ENCODE measurements around the gene KISS1R.

KISS1R gene

DNA sequence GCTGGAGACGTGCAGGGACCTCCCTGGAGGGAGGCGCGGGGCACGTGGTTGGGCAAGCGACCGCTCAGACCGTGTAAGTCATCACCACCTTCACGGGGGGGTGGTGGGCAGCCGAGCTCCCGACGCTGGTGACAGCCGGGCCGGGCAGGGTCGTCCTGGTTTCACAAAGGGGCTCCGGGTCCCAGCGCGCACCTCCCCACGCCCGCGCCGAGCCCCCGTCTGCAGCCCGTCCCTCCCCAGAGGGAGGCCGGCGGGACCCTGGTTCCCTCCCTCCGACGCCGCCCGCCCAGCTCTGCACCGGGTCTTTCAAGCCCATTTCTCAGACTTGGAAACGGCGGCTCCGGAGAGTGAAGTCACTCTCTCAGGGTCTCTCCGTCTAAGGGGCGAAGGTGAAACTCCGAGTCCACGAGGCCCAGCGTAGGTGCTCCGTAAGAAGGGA lies 8.0 kb downstream of the KISS1R start:
- DNase-seq, result no peak

DNA sequence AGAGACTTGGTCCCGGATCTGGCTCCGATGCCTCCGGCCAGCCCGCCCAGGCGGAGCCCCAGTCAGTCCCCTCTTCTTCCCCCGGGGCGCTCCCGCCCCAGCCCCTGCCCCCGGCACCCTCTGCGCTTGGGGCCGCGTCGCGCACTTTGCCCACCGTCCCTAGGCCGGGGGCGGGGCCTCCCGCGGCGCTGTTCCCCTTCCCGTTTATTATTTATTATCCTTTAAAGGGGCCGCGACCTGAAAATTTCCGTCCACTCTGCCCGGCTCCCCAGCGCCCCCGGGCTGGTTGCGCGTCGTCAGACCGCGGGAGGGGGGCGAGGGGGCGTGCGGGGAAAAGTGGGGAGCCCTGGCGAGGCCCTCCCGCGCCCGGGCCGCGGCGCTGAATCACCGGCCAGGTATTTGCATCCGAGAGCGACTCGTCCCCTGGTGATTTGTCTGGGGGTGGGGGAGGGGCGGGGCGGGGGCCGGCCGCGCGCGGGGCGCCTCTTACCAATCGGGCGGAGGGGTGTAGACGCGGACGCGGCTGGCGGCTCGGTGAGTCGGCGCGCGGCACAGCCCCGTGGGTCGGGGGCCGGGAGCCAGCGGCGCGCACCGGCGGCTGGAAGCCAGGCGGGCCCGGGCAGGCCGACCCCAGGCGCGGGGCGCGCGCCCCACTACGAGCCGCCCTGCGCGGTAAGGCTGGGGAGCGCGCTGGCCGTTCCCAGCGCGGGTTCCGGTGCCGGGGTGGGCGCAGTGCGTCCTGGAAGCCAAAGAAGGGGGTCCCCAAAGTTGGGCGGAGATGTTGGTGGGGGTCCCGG lies 8.6 kb downstream of the KISS1R start, which contains the start of gene ARID3A:
Gene ARID3A, plus strand, starts transcription at position 510 of the 797 bp plus-strand sequence. CDS start 3,494 bp downstream, outside the sequence.
- peak; percentile 59 for DNase-seq

DNA sequence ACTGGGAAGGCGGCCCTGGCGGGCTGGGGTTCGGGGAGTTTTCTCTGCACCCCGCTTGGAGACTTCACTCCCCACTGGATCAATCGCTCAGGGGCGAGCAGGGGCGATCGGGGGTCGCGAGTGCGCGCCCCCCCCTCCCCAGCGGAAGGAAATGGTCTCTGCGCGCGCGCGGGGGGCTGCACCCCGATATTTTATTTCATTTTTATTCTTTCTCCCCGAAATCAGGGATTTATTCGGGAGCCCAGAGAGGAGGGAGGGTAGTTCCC lies 9.1 kb downstream of the KISS1R start:
- no peak for DNase-seq

DNA sequence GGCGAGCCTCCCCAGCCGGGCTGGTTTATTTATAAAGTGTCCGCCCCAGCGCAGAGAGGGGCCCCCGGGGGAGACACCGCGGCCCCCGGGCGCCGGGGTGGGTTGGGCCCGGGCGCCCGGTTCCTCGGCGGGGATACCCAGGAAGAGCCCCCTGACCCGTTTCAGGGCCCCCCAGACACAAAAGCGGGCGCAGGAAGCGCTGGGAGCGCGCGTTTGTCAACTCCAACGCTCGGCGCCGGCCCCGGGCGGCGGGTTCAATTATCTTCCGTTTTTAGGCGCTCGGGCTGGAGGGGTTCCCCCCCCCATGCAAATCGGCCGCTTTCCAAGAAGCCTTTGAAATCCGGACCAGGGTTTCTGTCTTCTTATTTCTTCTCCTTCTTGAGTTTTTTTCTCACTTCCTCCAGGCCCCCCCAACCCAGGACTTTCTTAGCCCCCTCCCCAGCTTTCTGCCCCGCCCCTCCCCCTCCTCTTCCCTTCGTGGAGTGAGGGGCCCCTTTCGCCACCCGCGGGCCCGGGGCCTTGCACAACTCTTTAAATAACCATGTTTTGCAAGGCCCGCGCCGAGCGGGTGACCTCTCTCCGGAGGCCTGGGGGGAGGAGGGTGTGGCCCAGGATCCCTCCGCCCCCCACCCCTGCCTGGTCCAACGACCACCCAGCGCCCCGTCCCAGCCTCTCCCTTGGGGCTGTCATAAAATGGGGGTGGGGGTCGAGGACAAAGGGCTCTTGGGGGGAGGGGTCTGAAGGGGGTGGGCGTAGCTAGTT lies 9.6 kb downstream of the KISS1R start:
- DNase-seq, result no peak

DNA sequence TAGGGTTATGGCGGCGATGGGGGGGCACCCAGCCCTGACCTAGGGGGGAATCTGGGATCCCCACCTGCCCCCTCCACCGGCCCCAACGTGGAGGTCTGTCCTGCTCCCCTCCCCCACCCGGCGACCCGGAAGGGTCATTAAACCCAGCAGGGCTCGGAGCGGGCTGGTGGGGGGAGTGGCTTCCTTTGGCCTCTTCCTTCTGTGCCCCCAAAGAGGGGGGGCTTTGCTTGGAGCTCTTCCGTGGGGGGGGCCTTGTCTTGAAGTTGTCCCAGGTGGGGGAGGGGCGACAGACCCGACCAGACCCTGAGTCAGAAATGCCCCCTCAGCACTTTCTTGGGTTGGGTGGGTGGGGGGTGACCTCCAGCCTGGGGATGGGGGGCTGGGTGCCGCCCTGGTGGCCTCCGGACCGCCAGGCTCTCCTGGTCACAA lies 10.2 kb downstream of the KISS1R start:
- DNase-seq, result no peak

DNA sequence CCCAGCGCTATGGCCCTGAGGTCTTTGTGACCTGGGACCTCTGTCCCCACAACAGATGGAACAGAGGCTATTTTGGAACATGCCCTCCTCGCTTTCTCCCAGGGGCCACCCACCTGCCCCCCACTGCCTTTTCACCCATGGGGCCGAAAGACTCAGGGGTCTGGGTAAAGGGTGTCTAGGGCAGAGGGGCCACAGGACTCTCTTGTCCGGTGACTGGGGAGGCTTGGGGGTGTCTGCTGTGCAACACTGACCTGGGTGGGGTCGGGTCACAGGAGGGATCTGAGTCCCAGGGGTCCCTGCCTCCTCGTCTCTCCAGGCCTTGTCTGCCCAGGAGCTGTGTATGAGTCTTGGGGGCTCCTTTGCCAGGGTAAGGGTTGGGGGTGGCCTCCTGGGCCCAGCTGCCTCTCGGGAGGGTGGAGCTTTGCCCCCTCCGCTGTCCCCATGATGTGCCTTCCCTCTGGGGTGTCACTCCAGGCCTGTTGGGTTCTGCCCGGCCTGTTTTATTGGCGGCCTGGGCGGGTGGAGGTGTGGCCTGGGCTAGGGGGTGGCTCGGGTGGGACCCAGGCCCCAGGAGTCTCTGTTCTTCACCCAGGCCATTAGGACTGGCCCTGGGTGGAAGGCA lies 10.8 kb downstream of the KISS1R start:
- DNase-seq, result no peak

DNA sequence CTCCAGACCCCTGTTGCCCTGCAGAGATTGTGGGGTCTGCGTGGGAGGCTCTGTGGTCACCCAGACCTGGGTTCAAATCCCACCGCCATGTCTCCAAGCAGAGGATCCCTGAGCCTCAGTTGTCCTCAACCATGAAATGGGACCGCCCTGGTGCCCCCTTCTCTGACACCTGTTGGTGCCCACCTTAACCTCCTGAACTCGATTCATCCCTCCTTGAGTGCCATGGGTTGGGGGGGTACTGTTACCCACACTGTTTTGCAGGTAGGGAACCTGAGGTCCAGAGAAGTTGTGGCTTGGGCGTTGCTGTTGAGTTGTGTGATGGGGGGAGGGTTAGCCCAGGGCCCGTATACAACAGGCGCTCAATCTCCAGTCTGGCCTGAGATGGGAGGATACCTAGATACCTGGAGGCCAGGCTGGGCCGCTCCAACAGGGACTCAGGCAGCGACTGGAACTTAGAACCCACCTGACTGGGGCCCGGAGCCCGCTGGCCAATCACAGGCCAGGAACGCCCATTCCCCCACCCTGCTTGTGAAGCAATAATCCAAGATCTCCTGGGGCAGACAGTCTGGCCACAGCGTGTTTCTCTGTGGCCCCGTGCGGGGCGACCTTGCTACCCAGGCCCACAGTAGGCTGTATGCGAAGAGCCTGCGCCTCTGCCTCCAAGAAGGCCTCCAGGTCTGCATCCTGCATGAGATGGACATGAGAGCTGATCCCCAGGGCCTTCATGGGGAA lies 11.5 kb downstream of the KISS1R start:
- no peak for DNase-seq

DNA sequence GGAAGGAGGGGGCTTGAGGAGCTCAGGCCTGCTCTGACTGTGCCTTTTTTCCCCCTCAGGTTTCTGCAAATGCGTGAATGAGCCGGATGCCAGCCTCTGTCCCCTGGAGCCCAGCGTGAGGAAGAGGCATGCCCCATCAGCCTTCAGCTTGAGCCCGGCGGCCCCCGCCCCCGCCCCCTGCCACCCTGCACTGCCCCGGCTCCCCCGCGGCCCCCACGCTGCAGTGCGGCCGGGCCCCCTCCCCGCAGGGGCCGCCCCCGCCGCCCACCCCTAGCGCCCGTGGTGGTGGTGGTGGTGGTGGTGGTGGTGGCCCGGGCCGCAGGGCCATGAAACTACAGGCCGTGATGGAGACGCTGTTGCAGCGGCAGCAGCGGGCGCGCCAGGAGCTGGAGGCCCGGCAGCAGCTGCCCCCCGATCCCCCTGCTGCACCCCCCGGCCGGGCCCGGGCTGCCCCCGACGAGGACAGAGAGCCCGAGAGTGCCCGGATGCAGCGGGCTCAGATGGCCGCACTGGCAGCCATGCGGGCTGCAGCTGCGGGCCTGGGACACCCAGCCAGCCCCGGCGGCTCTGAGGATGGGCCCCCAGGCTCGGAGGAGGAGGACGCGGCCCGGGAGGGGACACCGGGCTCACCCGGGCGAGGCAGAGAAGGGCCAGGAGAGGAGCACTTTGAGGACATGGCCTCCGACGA lies 12.2 kb downstream of the KISS1R start:
- DNase-seq, result no peak

DNA sequence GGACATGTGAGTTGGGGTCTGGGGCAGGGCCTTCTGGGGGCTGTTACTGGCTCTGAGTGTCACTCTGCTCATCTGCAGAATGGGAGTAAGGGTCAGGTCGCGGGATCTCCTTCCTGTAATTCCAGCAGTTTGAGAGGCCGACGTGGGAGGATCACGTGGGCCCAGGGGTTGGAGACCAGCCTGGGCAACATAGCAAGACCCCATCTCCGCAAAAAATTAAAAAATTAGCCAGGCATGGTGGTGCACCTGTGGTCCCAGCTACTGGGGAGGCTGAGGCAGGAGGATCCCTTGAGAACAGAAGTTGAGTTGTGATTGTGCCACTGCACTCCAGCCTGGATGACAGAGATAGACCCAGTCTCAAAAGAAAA lies 12.7 kb downstream of the KISS1R start:
- no peak for DNase-seq

DNA sequence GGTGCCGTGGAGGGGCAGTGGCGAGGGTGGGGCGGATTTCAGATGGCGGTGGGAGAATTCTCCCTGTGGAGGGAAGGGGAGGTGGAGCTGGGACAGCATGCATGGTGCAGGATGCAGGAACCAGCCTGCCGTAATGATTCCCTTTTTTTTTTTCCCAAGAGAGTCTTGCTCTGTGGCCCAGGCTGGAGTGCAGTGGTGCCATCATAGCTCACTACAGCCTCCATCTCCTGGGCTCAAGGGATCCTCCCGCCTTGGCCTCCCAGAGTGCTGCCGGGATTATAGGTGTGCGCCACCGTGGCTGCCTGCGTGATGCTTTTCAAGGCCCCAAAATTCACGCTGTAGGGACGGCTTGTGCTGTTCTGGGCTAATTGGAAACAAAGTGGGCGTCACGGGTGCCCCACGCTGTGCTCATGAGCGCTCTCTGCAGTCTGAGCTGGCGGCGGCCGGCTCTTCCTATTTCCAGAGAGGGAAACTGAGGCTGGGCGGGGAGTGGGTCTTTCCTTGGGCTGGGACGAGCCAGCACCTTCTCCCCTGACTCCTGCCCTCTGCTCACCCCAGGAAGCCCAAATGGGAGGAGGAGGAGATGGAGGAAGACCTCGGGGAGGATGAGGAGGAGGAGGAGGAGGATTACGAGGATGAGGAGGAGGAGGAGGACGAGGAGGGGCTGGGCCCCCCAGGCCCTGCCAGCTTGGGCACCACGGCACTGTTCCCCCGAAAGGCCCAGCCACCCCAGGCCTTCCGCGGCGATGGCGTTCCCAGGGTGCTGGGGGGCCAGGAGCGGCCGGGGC lies 14.9 kb downstream of the KISS1R start:
- DNase-seq, result no peak

DNA sequence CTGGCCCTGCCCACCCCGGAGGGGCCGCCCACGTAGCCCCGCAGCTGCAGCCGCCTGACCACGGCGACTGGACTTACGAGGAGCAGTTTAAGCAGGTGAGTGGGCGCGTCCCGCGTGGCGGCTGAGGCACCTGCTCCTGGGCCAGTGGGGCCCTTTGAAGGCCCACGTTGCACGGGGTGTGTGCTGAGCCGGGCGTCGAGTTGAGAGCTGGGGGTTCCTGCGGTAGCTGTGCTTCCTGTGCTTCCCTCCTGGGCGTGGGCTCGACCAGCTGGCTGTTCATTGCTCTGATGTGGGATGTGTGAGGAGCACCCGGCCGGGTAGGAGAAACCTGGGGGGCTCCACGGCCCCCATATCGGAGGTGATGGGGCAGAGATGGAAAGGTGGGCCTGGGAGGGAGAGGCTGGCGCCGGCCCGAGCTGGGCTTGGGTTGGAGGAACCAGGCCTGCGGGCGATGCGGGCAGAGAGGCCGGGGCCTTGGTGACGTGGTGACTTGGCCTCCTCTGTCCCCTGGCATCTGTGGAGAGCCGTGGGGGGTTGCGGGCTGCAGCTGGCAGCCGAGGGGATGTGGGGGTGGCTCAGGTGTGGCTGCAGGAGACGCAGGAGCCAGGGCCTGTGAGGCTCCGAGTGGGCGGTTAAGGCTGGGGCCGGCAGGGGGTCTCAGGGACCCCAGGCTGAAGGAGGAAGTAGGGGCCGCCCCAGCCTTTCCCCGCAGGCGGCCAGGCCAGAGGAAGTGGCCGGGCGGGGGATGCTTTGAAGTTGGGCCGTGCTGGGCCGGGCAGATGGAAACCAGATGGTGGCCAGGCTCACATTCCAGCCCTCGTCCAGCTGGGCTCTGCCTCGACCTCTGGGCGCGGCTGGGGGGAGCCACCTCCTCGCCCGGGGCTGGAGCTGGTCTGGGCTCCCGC lies 15.8 kb downstream of the KISS1R start:
- no peak for DNase-seq

DNA sequence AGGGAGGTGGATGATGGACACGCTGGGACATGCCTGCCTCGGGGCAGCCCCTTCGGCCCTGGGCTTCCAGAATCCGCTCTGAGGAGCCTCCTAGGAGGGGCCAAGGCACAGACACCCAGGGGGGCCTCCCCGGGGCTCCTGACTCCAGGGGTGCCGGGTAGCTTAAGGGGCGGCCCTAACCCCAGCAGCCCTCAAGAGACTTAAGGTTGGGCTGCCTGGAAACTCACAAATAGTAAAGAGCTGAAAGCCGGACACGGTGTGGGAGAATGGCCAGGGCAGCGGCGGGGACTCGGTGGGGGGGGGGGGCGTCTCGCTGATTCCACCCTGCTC lies 16.4 kb downstream of the KISS1R start:
- no peak for DNase-seq

DNA sequence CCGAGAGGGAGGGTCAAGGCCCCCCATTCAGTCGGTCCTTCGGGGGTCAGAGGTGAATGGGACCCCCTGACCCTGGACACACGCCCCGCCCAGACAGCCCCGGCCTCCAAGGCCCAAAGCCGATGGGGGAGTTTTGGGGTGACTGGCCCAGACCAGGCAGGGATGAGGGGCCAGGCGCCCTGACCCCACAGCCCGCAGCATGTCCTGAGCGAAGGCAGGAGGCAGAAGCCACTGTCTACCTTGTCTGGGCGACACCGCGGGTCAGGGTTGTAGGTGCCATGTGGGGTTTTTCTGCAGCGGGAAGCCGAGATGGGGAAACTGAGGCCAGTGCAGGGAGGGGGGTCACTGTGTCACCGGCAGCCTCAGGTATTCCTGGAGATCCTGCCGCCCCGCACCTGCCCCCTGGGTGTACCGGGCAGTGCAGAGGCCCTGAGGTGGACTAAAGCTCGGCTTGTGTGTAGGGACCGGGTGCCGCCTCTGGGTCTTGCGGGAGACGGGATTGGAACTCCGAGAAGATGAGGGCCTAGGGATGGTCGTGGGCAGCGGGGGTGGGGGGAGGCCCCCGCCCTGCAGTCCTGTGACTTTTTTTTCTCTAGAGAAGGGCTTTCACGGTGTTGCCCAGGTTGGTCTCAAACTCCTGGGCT lies 17.2 kb downstream of the KISS1R start:
- DNase-seq, result no peak

DNA sequence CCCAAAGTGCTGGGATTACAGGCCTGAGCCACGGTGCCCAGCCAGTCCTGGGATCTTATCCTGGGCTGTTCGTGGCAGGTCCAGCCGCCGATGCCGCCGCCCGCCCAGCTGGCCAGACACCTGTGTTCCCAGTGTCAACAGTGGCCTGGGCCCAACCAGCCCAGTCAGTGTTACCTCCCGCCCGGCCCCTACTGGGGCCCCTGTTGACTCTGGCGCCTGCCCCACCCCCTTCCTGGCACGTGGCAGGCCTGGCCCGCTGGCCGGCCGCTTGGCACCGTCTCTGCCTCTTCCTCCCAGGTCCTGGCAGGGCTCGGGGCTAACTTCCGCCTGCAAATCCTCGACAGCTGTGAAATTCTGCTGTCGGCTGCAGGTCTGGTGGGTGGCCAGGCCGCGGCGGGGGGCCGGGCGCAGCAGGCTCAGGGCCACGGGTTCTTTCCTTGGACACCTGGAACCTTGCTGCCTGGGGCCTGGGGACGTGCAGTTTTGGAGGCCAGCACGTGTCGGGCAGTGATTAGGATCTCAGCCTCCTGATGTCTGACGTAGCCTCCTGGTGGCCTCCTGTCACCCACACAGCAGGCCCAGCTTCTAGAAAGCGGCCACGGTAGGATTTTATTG lies 17.8 kb downstream of the KISS1R start:
- no peak for DNase-seq

DNA sequence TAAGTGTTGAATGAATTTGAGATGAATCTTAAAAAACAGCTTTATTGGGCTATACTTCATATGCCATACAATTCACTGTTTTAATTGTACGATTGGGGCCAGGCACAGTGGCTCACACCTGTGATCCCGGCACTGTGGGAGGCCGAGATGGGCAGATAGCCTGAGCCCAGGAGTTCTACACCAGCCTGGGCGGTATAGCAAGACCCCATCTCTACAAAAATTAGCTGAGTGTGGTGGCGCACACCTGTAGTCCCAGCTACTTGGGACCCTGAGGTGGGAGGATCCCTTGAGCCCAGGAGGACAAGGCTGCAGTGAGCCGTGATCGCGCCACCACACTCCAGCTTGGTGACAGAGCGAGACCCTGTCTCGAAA lies 19.0 kb downstream of the KISS1R start:
- DNase-seq, result no peak

DNA sequence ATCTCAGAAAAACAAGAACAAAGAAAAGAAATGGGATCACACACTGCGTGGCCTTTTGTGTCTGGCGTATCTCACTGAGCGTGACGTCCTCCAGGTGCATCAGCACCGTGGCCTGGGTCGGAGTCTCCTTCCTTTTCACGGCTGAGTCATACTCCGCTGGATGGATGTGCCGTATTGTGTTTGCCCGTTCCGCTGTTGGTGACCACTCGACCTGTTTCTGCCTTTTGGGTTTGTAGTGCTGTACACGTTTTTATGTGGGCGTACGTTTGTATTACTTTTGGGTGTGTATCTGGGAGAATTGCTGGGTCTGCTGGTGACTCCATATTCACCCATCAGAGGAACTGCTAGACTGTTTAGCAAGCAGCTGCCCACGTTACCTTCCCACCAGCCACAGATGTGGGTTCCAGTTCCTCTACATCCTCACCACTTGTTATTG lies 20.1 kb downstream of the KISS1R start:
- no peak for DNase-seq

DNA sequence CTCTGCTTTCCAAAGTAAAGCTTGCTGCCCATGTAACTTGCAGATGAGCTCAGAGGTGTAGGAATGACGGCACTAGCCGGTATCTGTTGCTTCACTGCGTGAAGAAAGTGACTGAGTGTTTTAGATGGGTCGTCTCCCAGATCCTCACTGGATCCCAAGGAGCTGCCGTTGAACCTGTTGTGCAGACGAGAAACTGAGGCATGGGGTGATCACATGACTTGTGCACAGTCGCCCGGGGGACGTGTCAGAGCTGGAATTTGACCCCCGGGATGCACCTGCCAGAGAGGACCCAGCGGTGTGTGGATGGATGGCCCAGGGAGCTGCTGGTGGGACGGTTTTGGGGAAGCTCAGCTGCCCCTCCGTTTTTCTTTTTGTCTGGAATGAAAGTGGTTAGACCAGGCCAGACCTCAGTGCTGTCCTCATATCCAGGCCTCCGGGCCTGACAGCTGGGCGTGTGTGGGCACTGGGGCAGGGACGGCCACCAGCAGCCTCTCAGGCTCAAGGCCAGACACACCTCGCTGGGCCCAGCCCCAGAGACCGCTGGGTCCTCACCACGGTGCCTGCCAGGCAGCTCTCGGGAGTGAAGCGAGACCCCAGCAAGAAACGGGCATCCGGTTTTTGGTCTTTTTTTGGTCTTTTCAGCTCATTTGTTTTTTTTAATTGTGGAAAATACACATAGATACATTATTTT lies 21.2 kb downstream of the KISS1R start:
- DNase-seq, result no peak

DNA sequence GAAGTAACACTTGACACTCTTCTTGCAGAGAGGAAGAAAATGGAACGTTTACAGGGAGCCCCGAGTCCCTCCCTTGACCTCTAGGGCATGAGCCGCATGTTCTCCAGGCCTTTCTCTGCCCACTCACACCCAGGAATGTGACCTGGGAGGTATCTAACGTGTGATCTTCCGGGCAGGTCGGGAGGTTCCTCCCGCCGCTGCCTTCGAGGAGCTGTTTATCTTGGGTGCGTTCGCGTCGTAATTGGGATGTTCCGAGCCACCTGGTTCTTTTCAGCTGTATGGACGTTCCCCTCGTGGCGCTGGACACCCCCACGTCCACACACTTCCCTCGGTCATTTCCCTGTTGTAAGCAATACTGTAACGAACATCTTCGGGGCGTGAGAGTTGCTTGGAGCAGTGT lies 22.3 kb downstream of the KISS1R start:
- no peak for DNase-seq

DNA sequence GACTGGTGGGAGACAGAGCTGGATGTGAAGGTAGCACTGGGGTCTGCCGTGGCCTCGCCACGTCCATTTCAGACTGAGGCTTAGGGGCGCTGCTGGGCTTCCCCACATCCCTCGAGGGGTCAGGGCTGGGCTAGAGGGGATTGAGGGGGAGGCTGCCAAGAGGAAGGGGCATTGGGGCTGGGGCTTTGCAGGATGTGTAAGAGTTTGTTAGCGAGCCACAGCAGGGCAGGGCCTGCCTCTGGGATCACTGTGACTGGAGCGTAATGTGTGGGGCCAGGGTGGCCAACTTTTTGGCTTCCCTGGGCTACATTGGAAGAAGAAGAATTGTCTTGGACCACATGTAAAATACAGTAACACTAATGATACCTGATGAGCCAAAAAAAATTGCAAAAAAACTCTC lies 22.8 kb downstream of the KISS1R start:
- DNase-seq, result no peak

All from activated CD4-positive, alpha-beta T cell treated with anti-CD3 and anti-CD28 coated beads for 1 hour (primary cell).